Amniotic epithelial cell (primary cell): ENCODE measurements around the gene PIGH.
A peak's percentile ranks its signal among the peaks of the same experiment; 100 is the strongest.
"Not testable (repeated sequence)": the region's sequence is repeated elsewhere in the genome, so short reads cannot be mapped to it uniquely, and the experiment has no call there.

Experiments
- DNase-seq: peaks from one replicate; pipeline ENCODE4 v3.0.0-alpha.2; 2010; ENCODE audit warnings: low read depth

PIGH gene, protein sequence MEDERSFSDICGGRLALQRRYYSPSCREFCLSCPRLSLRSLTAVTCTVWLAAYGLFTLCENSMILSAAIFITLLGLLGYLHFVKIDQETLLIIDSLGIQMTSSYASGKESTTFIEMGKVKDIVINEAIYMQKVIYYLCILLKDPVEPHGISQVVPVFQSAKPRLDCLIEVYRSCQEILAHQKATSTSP

DNA sequence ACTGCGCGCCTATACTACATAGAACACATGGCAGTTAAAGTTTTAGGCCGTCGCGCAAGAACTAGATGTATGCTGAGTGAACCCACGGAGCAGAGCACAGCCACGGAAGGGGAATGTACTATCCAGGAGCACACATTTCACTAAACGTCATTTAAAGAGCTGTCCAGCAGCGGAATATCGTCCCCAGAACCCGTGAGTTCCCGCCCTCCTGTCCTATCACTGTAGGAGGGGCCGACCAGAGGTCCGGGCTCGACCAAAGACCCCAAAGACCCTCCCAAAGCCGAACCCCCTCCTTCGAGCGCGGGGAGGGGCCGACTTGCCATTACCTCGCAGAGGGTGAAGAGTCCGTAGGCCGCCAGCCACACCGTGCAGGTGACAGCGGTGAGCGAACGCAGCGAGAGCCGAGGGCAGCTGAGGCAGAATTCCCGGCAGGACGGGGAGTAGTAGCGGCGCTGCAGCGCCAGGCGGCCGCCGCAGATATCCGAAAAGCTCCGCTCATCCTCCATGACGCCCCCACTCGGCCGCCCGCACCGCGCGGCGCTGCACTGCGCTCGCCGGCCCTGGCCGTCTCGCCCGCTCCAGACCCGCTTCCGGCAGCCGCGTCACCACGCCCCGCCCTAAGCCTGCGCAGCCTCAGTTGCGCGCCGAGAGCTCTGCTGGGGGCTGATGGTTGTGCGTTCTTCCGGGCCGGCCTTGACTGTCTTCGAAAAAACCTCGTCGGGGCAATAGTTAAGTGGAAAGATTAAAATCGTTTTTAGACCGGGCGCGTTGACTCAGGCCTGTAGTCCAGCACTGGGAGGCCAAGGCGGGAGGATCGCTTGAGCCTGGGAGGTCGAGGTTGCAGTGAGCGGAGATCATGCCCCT, at the start of gene PIGH:
TSS of gene PIGH (minus strand) at position 571 of the 864 bp plus-strand sequence. CDS start at position 506, 65 bp downstream.
- peak; percentile 80 for DNase-seq

GRCh38 chr14:67646131-67646530, 46.1 kb upstream of the PIGH start:
- no peak for DNase-seq

GRCh38 chr14:67645414-67645813, 45.3 kb upstream of the PIGH start:
- no peak for DNase-seq

GRCh38 chr14:67644428-67644827, 44.4 kb upstream of the PIGH start:
- peak; percentile 83 for DNase-seq

DNA sequence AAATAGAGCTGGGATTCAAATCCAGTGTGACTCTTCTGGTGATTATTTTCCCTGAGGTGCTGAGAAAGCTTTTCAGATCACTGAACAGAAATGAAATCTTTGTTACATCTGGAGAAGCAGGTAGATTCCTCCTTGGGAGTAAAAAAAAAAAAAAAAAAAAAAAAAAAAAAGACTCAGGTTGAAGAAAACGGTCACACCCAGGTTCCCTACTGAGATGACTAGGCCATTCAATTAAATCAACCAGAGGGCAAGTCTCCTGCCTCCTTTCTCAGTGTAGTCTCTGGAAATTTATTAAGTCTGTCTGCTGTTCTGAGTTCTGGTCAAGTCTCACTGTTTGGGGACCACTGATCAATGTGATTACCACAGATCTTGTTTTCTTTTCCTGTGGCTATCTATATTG, 43.6 kb upstream of the PIGH start:
- DNase-seq = no peak

DNA sequence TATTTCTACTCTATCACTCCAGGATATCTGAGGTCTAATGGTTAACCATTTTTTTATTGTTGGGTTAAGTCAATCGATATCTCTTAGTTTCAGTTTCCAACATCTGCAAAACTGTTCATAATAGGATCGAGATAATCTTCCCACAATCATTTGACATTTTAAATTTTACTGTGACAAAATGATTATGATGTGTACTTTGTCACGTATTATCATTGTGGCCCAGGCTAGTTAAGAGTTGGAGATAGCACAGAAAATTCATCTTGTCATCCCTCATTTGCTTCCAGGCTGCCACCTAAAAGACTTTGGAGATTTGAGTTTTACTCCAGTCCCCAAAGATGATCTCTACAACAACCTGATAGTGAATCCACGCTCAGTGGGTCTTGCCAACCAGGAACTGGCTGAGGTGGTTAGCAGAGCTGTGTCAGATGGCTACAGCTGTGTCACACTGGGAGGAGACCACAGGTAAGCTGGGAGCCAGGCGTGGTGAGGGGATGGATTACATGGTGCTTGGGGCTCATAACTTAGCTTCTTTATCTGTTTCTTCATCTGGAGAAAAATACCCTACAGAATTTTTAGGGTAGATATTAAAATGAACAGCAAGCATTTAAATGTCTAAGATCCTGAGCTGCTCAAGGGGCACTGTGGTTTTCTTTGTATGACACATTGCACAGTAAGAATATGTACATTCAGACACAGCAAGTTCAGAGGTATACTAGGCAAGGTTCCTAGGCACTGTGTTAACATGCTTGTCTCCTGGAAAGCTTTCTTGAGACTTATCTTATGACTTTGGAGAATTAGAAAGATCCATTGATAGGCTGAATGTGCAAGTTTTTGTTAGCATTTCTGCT, 42.1 kb upstream of the PIGH start:
- DNase-seq = no peak

DNA sequence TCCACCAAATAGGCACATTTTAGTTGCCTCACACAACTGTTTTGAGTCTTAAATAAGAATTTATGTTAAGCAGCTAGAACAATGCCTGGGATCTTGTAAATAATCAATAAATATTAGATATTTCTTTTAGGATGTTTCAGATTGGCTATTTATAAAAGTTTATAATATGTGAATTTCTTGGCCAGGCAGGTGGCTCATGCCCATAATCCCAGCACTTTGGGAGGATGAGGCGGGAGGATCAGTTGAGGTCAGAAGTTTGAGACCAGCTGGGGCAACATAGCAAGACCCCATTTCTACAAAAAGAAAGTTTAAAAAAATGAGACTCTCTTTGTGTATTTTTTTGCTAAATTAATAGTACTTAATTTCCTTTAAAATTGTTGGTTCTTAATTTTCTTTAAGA, 41.4 kb upstream of the PIGH start:
- DNase-seq = no peak

- DNase-seq = no peak
Measured at GRCh38 chr14:67638642-67639041, 38.6 kb upstream of the PIGH start.

GRCh38 chr14:67636361-67636919, 36.4 kb upstream of the PIGH start:
- DNase-seq = peak; percentile 56

GRCh38 chr14:67633451-67634147, 33.5 kb upstream of the PIGH start:
- DNase-seq = no peak

DNA sequence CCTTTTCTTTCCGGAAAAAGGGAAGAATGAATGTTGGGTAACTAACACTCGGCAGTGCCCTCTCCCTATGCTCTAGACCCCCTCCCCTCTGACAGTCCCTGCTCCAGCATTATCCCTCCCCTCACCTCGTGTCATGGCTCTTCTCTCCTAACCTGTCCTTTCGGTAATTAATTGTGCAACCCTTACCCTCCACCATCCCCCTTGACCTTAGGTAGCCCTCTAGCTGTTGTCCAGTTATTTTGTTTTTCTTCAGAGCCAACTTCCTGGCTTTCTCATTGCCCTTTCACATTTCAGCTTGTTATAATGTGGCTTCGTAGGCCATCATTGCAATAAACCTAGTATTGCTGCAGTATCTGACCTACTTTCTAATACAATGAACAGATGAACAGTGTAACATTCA, 30.9 kb upstream of the PIGH start:
- DNase-seq = no peak

DNA sequence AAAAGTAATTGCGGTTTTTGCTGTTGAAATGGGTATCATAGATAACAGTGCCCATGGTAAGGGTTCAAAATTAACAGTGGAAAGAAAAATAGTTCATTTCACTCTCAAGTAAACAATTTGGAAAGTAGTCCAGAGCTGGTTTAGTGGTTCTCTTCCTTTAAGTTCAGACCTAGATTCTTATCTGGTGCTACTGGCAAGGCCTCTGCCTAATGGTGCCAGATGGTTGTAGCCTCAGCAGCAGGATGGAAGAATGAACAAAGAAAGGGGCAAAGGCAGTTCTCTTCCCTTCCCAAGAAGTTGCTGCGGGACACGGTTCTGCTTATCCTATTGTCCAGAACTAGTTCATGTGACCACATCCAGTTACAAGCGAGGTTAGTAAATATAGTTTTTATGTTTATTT, 30.1 kb upstream of the PIGH start:
- no peak for DNase-seq

- no peak for DNase-seq
Measured at GRCh38 chr14:67627519-67627918, 27.5 kb upstream of the PIGH start.

DNA sequence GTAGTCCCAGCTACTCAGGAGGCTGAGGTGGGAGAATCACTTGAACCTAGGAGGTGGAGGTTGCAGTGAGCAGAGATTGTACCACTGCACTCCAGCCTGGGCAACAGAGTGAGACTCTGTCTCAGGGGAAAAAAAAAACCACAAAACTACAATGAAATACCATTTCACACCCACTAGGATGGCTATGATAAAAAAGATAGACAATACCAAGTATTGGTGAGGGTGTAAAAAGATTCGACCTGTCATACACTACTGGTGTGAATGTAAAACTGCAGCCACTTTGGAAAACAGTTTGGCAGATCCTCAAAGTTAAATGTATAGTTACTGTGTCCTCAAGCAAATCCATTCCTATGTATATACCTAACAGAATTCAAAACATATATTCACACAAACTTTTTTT, 26.1 kb upstream of the PIGH start:
- DNase-seq = not testable (repeated sequence)

DNA sequence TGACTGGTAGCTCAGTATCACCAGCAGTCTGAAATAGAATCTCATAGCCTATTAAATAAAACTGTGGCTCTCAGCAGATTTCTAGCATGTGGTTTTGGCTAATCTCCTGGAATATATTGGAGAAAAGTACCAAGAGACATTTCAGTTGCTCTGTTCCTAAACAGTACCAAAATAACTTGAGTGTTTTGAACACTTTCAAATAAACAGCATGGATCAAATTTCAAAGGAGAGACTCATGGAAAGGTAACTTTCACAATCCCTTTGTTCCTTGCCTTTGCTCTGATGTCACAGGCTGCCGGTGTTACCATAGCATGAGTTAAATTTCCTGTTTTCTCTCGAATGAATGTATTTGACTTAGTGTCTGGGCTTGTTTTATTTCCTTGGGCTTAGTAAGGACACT, 23.0 kb upstream of the PIGH start:
- DNase-seq = peak; percentile 70

- peak; percentile 95 for DNase-seq
Measured at GRCh38 chr14:67622675-67623074, 22.6 kb upstream of the PIGH start.

DNA sequence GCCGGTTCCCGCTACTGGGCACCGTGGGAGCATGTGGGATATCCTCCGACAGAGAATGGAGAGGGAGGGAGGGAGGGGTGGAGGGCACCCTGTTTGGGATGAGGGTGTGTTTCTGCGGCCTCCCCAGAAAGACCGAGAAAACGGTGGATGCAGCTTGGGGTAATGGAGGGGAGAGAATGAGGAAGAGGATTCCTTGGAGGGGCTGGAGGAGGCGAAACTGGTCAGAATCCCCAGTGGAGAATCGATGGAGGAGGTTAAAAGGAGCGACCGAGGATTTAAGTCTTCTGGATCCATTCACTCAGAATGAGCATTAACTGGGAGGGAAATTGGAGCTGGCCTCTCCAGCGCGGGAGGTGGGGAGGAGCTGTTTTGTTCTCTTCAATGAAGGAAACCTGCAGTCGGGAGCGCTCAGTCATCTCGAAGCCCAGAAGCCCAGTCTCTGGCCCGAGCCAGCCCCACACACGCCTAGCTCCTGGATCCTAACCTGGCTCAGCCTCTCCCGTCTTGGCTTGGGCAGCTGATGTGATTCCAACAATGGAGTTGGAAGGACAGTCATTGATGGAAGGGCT, 20.2 kb upstream of the PIGH start:
- no peak for DNase-seq

GRCh38 chr14:67619446-67620216, 19.6 kb upstream of the PIGH start, which contains the start of gene ARG2:
Gene ARG2, plus strand, starts transcription at chr14:67619920. Its CDS starts 58 bp downstream, at chr14:67619978.
- DNase-seq = peak; percentile 86

DNA sequence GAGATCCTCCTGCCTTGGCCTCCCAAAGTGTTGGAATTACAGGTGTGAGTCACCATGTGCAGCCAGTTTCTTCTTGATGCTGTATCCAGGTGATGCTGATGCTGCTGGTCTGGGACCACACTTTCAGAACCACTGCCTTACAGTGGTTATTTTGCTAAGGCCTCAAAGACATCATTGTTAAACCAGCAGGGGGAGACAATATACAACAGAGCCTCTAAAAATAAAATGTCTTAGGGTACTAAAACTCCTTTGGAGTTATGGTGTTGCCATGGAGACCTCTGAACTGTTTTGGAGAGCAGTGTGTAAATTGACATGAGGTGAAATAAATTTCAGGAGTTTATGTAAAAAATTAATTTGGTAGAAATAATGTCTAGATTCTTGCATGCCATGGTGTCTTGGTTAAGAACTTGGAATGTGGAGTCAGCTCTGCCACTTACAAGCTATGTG, 18.6 kb upstream of the PIGH start:
- DNase-seq = peak; percentile 80

DNA sequence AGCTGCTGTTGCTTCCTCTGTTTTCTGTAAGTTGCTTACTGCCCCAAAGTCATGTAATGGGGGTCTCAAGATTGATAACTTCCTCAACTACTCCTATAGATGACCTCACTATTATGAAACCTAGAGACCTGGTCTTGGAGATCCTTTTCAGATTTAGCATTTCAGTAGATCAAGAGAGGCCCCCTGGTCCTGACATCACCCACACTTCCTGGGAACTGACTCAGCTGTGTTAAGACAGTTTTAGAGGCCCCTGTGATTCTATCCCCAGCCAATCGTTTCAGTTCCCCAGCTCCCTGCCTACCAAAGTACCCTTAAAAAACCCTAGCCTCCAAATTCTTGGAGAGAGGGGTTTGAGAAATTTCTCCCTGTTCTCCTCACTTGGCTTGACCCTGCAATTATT, 10.4 kb upstream of the PIGH start:
- no peak for DNase-seq
